H9 (cell line): ENCODE measurements around the gene PAX8. TPM values are rescaled to one million over a fixed set of nuclear protein-coding genes. Genes with fewer than 3 reads are reported as not detected.

Experiments
- DNase-seq: peaks from one replicate; pipeline ENCODE4 v3.0.0-alpha.2; 2017
- H2AFZ ChIP-seq: one replicate; pipeline ENCODE4 v1.6.1; 2013; ENCODE audit warnings: mild to moderate bottlenecking, low read length, control low read depth, moderate library complexity
- H2AK5ac ChIP-seq: 2 replicates; pipeline ENCODE4 v1.6.1; 2013; ENCODE audit warnings: low read length, control low read depth, mixed read lengths; ENCODE audit not compliant: insufficient read length
- H2BK120ac ChIP-seq: one replicate; pipeline ENCODE4 v1.6.1; 2013; ENCODE audit warnings: low read depth, mild to moderate bottlenecking, low read length, control low read depth, inconsistent platforms; ENCODE audit not compliant: poor library complexity, severe bottlenecking
- H2BK12ac ChIP-seq: 2 replicates; pipeline ENCODE4 v1.6.1; 2013; ENCODE audit warnings: low read length, control low read depth, mixed read lengths, low read depth; ENCODE audit not compliant: insufficient read length
- H2BK15ac ChIP-seq: 2 replicates; pipeline ENCODE4 v1.6.1; 2013; ENCODE audit warnings: low read depth, low read length, control low read depth
- H2BK20ac ChIP-seq: one replicate; pipeline ENCODE4 v1.6.1; 2013; ENCODE audit warnings: low read depth, mild to moderate bottlenecking, low read length, control low read depth, inconsistent platforms; ENCODE audit not compliant: poor library complexity, severe bottlenecking
- H2BK5ac ChIP-seq: 2 replicates; pipeline ENCODE4 v1.6.1; 2013; ENCODE audit warnings: low read length, control low read depth, mixed read lengths; ENCODE audit not compliant: insufficient read length
- H3K14ac ChIP-seq: 2 replicates; pipeline ENCODE4 v1.6.1; 2013; ENCODE audit warnings: low read length, control low read depth; ENCODE audit not compliant: insufficient read depth
- H3K18ac ChIP-seq: 2 replicates; pipeline ENCODE4 v1.6.1; 2013; ENCODE audit warnings: low read depth, mild to moderate bottlenecking, mixed read lengths, low read length, control low read depth; ENCODE audit not compliant: insufficient read length
- H3K23ac ChIP-seq: 2 replicates; pipeline ENCODE4 v1.6.1; 2013; ENCODE audit warnings: low read length, control low read depth, mixed read lengths, low read depth; ENCODE audit not compliant: insufficient read length
- H3K23me2 ChIP-seq: 2 replicates; pipeline ENCODE4 v1.6.1; 2013; ENCODE audit warnings: low read depth, mild to moderate bottlenecking, mixed read lengths, low read length, control low read depth; ENCODE audit not compliant: insufficient read length, poor library complexity, severe bottlenecking
- H3K27ac ChIP-seq: 2 replicates; pipeline ENCODE4 v1.5.1; 2013; ENCODE audit warnings: low read length, control low read depth, mixed read lengths, low read depth; ENCODE audit not compliant: insufficient read length
- H3K27me3 ChIP-seq: 2 replicates; pipeline ENCODE4 v1.6.1; 2013; ENCODE audit warnings: low read length, control low read depth, inconsistent platforms; ENCODE audit not compliant: insufficient read depth
- H3K4ac ChIP-seq: 2 replicates; pipeline ENCODE4 v1.6.1; 2013; ENCODE audit warnings: low read depth, mild to moderate bottlenecking, control low read depth, inconsistent platforms, low read length, moderate library complexity
- H3K4me1 ChIP-seq: 2 replicates; pipeline ENCODE4 v1.6.1; 2013; ENCODE audit warnings: low read length, control low read depth, inconsistent platforms; ENCODE audit not compliant: insufficient read depth
- H3K4me2 ChIP-seq: 2 replicates; pipeline ENCODE4 v1.6.1; 2013; ENCODE audit warnings: low read length, control low read depth, mixed read lengths; ENCODE audit not compliant: insufficient read length, insufficient read depth
- H3K56ac ChIP-seq: 2 replicates; pipeline ENCODE4 v1.6.1; 2013; ENCODE audit warnings: low read depth, mild to moderate bottlenecking, mixed read lengths, low read length, control low read depth; ENCODE audit not compliant: insufficient read length
- H3K79me1 ChIP-seq: 2 replicates; pipeline ENCODE4 v1.6.1; 2013; ENCODE audit warnings: low read depth, mild to moderate bottlenecking, moderate library complexity, low read length, control low read depth, inconsistent platforms; ENCODE audit not compliant: insufficient read depth, poor library complexity, severe bottlenecking
- H3K79me2 ChIP-seq: 2 replicates; pipeline ENCODE4 v1.6.1; 2013; ENCODE audit warnings: low read length, control low read depth, inconsistent platforms; ENCODE audit not compliant: insufficient read depth
- H3K9ac ChIP-seq: 2 replicates; pipeline ENCODE4 v1.6.1; 2013; ENCODE audit warnings: low read length, control low read depth, mixed read lengths; ENCODE audit not compliant: insufficient read length; ENCODE audit errors: extremely low read depth
- H3K9me3 ChIP-seq: one replicate; pipeline ENCODE4 v1.6.1; 2013; ENCODE audit warnings: low read depth, low read length, inconsistent platforms; ENCODE audit not compliant: control insufficient read depth
- H3T11ph ChIP-seq: one replicate; pipeline ENCODE4 v1.6.1; 2013; ENCODE audit warnings: mild to moderate bottlenecking, low read length, control low read depth, inconsistent platforms
- H4K20me1 ChIP-seq: one replicate; pipeline ENCODE4 v1.6.1; 2013; ENCODE audit not compliant: control insufficient read depth, insufficient read length, insufficient read depth
- H4K5ac ChIP-seq: 2 replicates; pipeline ENCODE4 v1.6.1; 2013; ENCODE audit warnings: low read depth, mild to moderate bottlenecking, mixed read lengths, low read length, control low read depth; ENCODE audit not compliant: insufficient read length
- H4K8ac ChIP-seq: replicated peaks from 2 replicates; pipeline ENCODE4 v1.6.1; 2013; ENCODE audit warnings: low read length, control low read depth, mixed read lengths, low read depth; ENCODE audit not compliant: insufficient read length
- H4K91ac ChIP-seq: 2 replicates; pipeline ENCODE4 v1.6.1; 2013; ENCODE audit warnings: low read depth, mild to moderate bottlenecking, moderate library complexity, mixed read lengths, low read length, control low read depth; ENCODE audit not compliant: insufficient read length
- H3K27ac Mint-ChIP-seq, 3 experiments: 2 replicates in 2 of 3; 3 replicates in 1 of 3; pipeline ENCODE4 v1.8.0; 2020 to 2021; ENCODE audit warnings: mixed read lengths in 3 of 3, mild to moderate bottlenecking in 1 of 3, moderate library complexity in 1 of 3
- H3K27me3 Mint-ChIP-seq: 2 replicates; pipeline ENCODE4 v1.8.0; 2021; ENCODE audit warnings: low read depth, mild to moderate bottlenecking, moderate library complexity, mixed read lengths
- H3K36me3 Mint-ChIP-seq, 3 experiments: 2 replicates in 2 of 3; 3 replicates in 1 of 3; pipeline ENCODE4 v1.8.0; 2020 to 2021; ENCODE audit warnings: low read depth in 3 of 3, mixed read lengths in 3 of 3; ENCODE audit not compliant: insufficient read depth in 1 of 3
- H3K4me1 Mint-ChIP-seq, 2 experiments: 2 replicates each; pipeline ENCODE4 v1.8.0; 2020; ENCODE audit warnings: mixed read lengths in 2 of 2
- H3K4me3 Mint-ChIP-seq, 2 experiments: 2 replicates in 1 of 2; 3 replicates in 1 of 2; pipeline ENCODE4 v1.8.0; 2020 to 2021; ENCODE audit warnings: mild to moderate bottlenecking in 2 of 2, mixed read lengths in 2 of 2, moderate library complexity in 1 of 2
- H3K9me3 Mint-ChIP-seq, 2 experiments: 2 replicates in 1 of 2; 3 replicates in 1 of 2; pipeline ENCODE4 v1.8.0; 2020; ENCODE audit warnings: mild to moderate bottlenecking in 2 of 2, mixed read lengths in 2 of 2, moderate library complexity in 1 of 2
- WGBS: extraction: QIAGEN DNeasy Blood & Tissue Kit; methylation state at CpG from one replicate; pipeline ENCODE4 v1.1.7; 2013; ENCODE audit warnings: missing lambda C conversion rate, low lambda C conversion rate, mixed read lengths; ENCODE audit not compliant: insufficient read length; ENCODE audit errors: extremely low coverage; 5-methylcytosine and 5-hydroxymethylcytosine counted together
- total RNA-seq: library from RNA; stranded (reverse); gene quantifications from 2 replicates; pipeline ENCODE4 v1.2.1, GENCODE V29; 2021
- TF ChIP-seq, protein P1 (sequence below): fragments of 200-600 bp; sonication (generic); conservative IDR thresholded peaks from 3 replicates; pipeline ENCODE4 v1.8.0; 2021; ENCODE audit warnings: antibody characterized with exemption, mild to moderate bottlenecking

PAX8 gene
- total RNA-seq, 1 experiment from 2014 or later, result not detected

DNA sequence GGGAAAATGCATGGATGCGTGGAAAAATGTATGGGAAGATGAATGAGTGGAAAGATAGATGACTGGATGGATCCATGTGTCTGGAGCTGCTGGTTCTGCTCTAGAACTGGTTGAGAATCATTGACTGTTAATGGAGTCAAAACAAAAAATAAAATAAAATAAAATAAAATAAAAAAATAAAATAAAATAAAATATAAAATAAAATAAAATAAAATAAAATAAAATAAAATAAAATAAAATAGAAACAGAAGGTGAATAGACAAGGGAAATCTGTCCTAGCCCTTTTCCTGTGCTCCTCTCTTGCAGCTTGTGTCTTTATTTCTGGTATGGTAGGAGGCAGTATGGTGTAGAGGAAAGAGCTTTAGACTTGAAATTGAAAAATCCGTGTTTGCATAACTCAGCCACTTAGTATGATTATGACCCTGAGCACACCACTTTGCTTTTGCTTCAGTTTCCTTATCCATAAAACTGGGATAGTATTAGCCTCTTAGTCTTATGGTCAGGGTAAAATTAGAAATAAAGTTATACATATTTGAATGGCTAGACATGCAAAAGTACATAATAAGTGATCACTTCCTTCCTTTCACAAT, 54.0 kb downstream of the PAX8 start:
- H3K18ac ChIP-seq, result no peak overlapping the region
- WGBS, result 100% methylated on average over 1 of the region's 2 CpGs
- no peak overlapping the region for H3K4me2 ChIP-seq
- no peak overlapping the region for H2BK5ac ChIP-seq
- no peak overlapping the region for H3T11ph ChIP-seq
- Mint-ChIP-seq H3K9me3 (no peaks in the 10 kb centered on the region), H3K4me1 (peaks cover 5 to 10% of the 10 kb centered on the region in 2 experiments), H3K27ac (no peak overlapping the region), H3K4me3 (no peak overlapping the region), H3K36me3 (no peaks in the 10 kb centered on the region), H3K27me3 (peaks cover 3% of the 10 kb centered on the region)
- no peak overlapping the region for H3K23ac ChIP-seq
- no peak overlapping the region for H2AFZ ChIP-seq
- H2BK120ac ChIP-seq, result no peak overlapping the region
- no peak for DNase-seq
- no peak overlapping the region for H2BK12ac ChIP-seq
- no peaks in the 10 kb centered on the region for H3K79me1 ChIP-seq
- H3K79me2 ChIP-seq, result no peaks in the 10 kb centered on the region
- H3K56ac ChIP-seq, result no peak overlapping the region
- no peak overlapping the region for H2BK20ac ChIP-seq
- no peak overlapping the region for H3K27ac ChIP-seq
- no peak overlapping the region for H4K91ac ChIP-seq
- H3K9ac ChIP-seq, result no peak overlapping the region
- TF ChIP-seq, protein P1, sequence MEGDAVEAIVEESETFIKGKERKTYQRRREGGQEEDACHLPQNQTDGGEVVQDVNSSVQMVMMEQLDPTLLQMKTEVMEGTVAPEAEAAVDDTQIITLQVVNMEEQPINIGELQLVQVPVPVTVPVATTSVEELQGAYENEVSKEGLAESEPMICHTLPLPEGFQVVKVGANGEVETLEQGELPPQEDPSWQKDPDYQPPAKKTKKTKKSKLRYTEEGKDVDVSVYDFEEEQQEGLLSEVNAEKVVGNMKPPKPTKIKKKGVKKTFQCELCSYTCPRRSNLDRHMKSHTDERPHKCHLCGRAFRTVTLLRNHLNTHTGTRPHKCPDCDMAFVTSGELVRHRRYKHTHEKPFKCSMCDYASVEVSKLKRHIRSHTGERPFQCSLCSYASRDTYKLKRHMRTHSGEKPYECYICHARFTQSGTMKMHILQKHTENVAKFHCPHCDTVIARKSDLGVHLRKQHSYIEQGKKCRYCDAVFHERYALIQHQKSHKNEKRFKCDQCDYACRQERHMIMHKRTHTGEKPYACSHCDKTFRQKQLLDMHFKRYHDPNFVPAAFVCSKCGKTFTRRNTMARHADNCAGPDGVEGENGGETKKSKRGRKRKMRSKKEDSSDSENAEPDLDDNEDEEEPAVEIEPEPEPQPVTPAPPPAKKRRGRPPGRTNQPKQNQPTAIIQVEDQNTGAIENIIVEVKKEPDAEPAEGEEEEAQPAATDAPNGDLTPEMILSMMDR, result no peak
- no peak overlapping the region for H2BK15ac ChIP-seq
- no peaks in the 10 kb centered on the region for H3K27me3 ChIP-seq
- H4K20me1 ChIP-seq, result no peaks in the 10 kb centered on the region
- H3K23me2 ChIP-seq, result no peaks in the 10 kb centered on the region
- no peak overlapping the region for H3K4ac ChIP-seq
- no peak overlapping the region for H4K5ac ChIP-seq
- no peak overlapping the region for H2AK5ac ChIP-seq
- no peaks in the 10 kb centered on the region for H3K9me3 ChIP-seq
- no peak overlapping the region for H3K14ac ChIP-seq
- no peaks in the 10 kb centered on the region for H3K4me1 ChIP-seq
- H4K8ac ChIP-seq, result no peak overlapping the region
